GM18951 (cell line): Measurements from ENCODE around the gene MSS51.

Source experiments
- POLR2A ChIP-seq: IDR thresholded peaks from 4 replicates; pipeline ENCODE4 v1.6.1; 2011; ENCODE audit warnings: mild to moderate bottlenecking; ENCODE audit not compliant: insufficient read length, insufficient read depth; ENCODE audit errors: extremely low read depth
- in situ Hi-C: fragments of 300-500 bp; cut with MboI; formaldehyde crosslinking; loops from one replicate; pipeline ENCODE4 v1.12.0; 2022; ENCODE audit warnings: low sequenced_read_pairs, mixed read lengths, inconsistent platforms; ENCODE audit not compliant: unreplicated experiment

MSS51 gene

DNA sequence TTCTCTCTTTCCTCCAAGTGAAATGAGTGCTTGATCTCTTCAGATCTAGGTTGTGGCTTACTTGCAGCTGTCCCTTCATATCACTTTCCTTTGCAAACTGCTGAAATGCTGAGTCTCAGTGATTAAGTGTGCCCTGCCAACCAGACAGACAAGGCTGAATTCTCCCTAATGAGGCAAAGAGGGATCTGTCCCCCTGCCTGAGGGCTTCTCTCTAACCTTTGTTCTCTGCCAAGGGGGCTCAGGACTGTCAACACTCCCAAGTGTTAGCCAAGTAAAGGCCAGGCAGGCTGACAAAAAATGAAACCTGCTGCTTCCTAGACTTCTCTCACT is at the start of gene MSS51:
TSS of gene MSS51 (minus strand) at position 24 of the 330 bp plus-strand sequence. CDS start 5,277 bp downstream, outside the sequence.
- no peak for TF ChIP-seq POLR2A
- in situ Hi-C loops: no loop called here

DNA sequence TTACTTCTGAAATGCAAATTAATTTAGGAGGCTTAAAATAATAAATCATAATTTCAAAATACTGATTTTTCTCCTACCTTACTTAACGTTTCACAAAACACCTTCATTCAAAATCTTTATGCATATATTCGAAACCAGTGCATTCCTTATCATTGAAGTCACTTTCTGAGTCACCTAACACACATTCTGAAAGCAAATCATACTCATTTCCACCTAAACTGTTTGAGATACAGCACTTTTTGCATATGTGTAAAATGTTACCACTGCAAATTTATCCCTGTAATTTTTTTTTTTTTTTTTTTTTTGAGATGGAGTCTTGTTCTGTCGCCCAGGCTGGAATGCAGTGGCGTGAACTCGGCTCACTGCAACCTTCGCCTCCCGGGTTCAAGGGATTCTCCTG is 46.8 kb upstream of the MSS51 start:
- in situ Hi-C loops: no loop called here
- no peak for TF ChIP-seq POLR2A

DNA sequence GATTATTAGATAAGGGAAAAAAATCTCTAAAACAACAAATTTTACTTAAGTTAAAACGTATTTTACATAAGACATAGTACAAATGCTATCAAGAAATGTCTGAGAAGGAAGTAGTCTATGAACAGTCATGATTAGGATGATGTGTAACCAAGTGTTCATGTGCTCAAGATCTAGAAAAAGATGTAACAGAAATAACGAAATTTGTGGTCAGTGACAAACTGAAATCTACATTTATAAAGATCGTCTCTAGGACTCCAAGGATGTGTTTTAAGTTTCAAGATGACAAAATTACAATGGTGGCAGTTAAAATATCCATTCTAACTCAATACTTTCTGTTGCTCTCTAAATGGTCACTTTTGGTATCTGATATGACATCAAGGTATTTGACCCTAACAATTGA is 45.3 kb upstream of the MSS51 start:
- in situ Hi-C loops: no loop called here
- TF ChIP-seq POLR2A: no peak

- in situ Hi-C loops: no loop called here
- no peak for TF ChIP-seq POLR2A
Measured at GRCh38 chr10:73471226-73471625, 37.9 kb upstream of the MSS51 start.

- TF ChIP-seq POLR2A: no peak
- in situ Hi-C loops: no loop called here
Measured at GRCh38 chr10:73469579-73469978, 36.2 kb upstream of the MSS51 start.

DNA sequence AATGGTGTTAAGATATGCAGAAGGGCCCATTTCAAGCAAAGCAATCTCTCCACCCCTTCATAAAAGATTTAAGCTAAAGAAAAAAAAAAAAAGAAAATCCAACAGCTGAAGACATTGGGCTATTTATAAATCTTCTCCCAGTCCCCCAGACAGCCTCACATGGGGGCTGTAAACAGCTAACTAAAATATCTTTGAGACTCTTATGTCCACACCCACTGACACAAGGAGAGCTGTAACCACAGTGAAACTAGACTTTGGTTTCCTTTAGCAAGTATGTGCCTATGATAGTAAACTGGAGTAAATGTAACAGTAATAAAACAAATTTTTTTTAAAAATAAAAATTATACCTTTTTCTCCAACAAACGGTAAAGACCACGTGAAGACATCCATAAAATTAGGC is 33.8 kb upstream of the MSS51 start:
- no peak for TF ChIP-seq POLR2A
- in situ Hi-C loops: no loop called here

- no peak for TF ChIP-seq POLR2A
- in situ Hi-C loops: no loop called here
Measured at GRCh38 chr10:73465978-73466726, 32.8 kb upstream of the MSS51 start.

DNA sequence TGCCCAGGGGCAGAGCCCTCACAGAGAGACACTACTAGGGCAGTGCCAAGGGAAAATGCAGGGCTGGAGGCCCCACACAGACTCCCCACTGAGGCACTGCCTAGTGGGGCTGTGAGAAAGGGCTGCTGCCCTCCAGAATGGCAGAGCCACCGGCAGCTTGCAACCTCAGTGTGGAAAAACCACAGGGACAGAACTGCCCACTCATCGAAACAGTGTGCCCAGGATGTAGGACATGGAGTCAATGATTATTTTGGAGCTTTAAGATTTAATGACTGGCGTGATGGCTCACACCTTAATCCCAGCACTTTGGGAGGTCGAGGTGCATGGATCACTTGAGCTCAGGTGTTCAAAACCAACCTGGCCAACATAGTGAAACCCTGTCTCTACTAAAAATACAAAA is 27.5 kb upstream of the MSS51 start:
- in situ Hi-C loops: no loop called here
- TF ChIP-seq POLR2A: no peak

- in situ Hi-C loops: no loop called here
Measured at GRCh38 chr10:73459683-73460314, 26.4 kb upstream of the MSS51 start.

GRCh38 chr10:73456187-73456890 is 23.0 kb upstream of the MSS51 start:
- in situ Hi-C loops: no loop called here

More at GRCh38 chr10:73459683-73460314, 26.4 kb upstream of the MSS51 start:
- no peak for TF ChIP-seq POLR2A

DNA sequence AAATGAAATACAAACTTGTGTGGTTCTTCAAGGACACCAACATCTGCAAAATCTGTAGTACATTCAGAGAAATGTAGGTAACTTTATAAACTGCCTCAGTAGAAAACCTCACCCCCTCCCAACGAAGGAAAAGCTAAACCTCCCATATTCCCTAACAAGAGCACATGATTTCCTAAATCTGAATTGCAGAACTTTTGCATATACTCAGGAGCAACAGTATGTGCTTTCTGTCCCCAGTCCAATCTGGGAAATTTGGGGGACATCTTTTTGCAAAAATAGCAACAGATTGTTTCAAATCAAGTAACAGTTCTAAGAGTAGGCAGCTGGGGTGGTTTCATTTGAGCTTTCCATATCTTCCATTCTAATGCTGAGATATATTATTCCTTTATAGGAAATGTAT is 15.8 kb upstream of the MSS51 start:
- in situ Hi-C loops: no loop called here
- no peak for TF ChIP-seq POLR2A

More at GRCh38 chr10:73456187-73456890, 23.0 kb upstream of the MSS51 start:
- TF ChIP-seq POLR2A: no peak

DNA sequence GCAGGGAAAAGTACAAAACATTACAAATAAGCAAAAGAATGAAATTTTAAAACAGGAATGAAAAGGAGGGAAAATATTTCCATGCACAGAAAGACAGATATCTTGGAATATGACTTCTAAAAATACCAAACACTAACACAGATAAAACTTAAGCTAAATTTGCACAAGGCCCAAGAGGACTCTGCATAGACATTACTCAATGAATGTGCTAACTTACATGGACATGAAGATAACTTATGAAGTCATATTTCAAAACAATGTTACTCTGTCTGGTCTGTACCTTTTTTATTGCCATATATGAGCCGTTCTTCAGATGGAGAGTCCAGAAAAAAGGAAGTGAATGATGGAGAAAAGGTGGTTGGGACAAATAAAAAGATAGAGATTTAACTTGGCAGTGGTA is 15.0 kb upstream of the MSS51 start:
- no peak for TF ChIP-seq POLR2A
- in situ Hi-C loops: no loop called here

GRCh38 chr10:73446926-73447325 is 13.6 kb upstream of the MSS51 start:
- in situ Hi-C loops: no loop called here
- no peak for TF ChIP-seq POLR2A

DNA sequence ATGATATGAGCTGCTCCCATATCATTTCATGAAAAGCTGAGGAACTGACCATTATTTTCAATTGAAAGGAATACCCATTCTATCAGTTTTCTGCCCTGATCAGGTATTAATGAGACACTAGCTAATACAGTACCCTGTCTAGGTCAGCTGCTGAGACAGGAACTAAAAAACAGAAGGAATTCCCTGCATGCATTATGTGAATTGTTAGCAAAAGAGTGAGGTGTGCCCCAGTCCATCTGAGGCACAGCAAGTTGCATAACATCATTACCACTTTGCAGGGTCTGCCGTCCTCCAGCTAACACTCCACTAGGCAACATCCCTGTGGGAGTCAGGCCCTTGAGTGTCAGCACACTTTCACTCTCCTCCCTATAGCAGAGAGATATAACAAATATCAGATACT is 11.1 kb upstream of the MSS51 start:
- TF ChIP-seq POLR2A: no peak
- in situ Hi-C loops: no loop called here
